T-helper 2 cell treated with Interferon-gamma antibody and Interleukin-4, amounts not matched to agents 100 ng/mL and 5 ng/mL, for 36 hours (primary cell): Measurements from ENCODE around the gene GRM5. TPM values are rescaled to one million over a fixed set of nuclear protein-coding genes. Genes with fewer than 3 reads are reported as not detected.
"Not testable (repeated sequence)": the region's sequence is repeated elsewhere in the genome, so short reads cannot be mapped to it uniquely, and the experiment has no call there.

Experiments
- intact Hi-C: fragments of 100-400 bp; cut with micrococcal nuclease; formaldehyde crosslinking; loops from one replicate; pipeline ENCODE4 v1.15.1; 2023
- total RNA-seq: library from RNA; stranded (reverse); gene quantifications from 2 replicates; pipeline ENCODE4 v1.2.3, GENCODE V29; 2022

GRM5 gene
- total RNA-seq: not detected in 2 replicates

- intact Hi-C loops: not testable (repeated sequence)
These were observed at the start of gene GRM5 for GRCh38 chr11:89065651-89066201. Gene GRM5, minus strand, starts transcription at chr11:89065982. Its CDS starts 18,110 bp downstream, at chr11:89047872.

- intact Hi-C loops: loop anchor here (5.0 to 10.0 kb wide), 2 partner anchors 519 to 1017 kb away; no protein-coding TSS in a partner anchor
These were observed 32.2 kb upstream of the GRM5 start for GRCh38 chr11:89097956-89098355.

GRCh38 chr11:89093806-89094205 lies 28.0 kb upstream of the GRM5 start:
- intact Hi-C loops: loop anchor here (10.0 kb wide), 1 partner anchor 1021 kb away; no protein-coding TSS in a partner anchor

GRCh38 chr11:89084951-89085350 lies 19.2 kb upstream of the GRM5 start:
- intact Hi-C loops: not testable (repeated sequence)

DNA sequence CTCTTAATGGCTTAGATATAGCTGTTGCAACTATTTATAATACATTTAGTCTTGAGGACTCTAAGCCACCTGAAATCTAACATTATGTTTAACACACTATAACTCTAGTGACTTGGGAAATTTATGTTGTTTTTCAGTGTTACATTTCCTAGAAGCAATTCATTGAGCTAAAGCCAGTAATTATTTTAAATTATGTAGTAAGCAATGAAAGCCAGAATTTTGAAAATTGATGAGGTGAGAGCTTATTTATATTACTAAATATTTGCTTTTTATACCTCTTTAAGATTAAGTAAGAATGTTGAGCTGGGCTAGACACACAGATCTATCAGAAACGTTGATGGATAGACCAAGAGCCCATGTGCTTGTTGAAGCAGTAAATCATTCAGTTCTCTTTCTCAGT lies 5.1 kb upstream of the GRM5 start:
- intact Hi-C loops: not testable (repeated sequence)

- intact Hi-C loops: no loop called here
These were observed 1.5 kb upstream of the GRM5 start for GRCh38 chr11:89067264-89067663.

DNA sequence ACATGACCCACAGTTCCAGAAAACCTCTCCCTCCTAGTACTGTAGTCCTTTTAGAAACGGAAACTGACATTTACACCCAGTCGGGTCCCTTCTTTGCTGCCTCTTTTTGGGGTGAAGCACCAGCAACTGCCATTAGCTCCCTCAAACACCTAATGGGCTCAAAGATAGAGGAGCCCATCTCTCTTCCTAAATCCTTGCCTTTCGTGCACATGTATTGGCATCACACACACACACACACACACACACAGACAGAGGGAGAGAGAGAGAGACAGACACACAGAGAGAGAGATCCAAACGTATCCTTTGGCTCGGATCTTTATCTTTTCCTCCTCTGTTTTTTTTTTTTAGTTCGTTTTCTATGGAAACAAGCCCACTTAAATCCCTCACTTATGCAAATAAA lies 716 bp downstream of the GRM5 start:
- intact Hi-C loops: no loop called here

DNA sequence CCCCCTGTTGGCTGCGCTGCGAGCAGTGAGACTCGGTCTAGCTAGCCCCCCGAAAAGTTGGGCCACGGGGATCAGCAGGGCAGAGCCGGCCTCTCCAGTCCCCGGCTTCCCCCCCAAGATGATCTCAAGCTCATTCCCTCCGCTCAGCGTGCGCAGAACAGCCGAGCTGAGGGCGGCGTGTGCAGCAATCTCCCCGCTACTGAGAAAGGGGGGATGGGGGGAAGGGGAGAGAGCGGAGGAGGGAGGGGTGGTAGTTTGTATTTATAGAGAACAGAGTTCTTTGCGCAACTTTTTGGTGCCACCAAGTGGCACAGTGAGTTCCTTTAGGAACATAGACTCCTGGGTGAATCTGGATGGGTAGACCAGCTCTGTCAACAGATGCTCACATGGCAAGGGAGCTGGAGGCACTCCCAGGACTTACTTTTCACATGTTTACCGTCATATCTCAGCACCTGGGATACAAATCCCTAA lies 2.3 kb downstream of the GRM5 start:
- intact Hi-C loops: not testable (repeated sequence)

- intact Hi-C loops: not testable (repeated sequence)
These were observed 2.9 kb downstream of the GRM5 start for GRCh38 chr11:89062771-89063298.

DNA sequence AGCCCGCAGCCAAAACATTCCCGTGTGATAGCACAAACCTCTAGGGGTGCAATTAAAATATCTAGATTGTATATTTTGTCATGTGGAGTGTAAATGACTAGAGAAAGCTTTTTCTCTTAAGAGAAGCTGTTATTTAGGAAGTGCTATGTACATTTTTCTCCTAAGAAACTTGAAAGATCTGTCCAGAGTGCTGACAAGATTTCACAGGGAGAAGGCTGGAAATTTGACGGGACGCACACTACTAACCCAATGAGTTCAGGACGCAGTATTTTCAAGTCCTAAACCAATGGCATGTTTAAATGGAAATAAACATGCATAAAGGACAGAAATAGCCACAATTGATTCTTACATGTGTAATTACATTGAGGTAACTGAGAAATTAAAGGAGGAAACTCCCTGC lies 3.9 kb downstream of the GRM5 start:
- intact Hi-C loops: not testable (repeated sequence)

DNA sequence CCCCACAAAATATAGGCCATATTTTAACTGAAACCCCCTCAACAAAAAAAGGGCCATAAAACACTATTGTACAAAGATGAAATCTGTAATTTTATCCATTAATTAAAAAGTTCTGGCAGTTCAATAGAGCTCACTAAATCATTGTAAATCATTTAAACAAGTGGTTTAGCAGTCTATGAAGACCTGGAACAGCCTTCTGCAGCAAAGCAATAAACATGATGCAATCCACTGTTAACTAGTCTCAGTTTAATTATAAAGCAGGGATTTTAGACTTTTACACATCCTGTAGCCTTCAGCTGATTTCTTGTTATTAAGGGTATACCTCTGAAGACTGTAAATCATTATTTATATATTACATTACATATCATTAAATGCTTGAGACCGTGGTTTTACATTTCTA lies 8.4 kb downstream of the GRM5 start:
- intact Hi-C loops: not testable (repeated sequence)

- intact Hi-C loops: no loop called here
These were observed 13.6 kb downstream of the GRM5 start for GRCh38 chr11:89052220-89052619.

DNA sequence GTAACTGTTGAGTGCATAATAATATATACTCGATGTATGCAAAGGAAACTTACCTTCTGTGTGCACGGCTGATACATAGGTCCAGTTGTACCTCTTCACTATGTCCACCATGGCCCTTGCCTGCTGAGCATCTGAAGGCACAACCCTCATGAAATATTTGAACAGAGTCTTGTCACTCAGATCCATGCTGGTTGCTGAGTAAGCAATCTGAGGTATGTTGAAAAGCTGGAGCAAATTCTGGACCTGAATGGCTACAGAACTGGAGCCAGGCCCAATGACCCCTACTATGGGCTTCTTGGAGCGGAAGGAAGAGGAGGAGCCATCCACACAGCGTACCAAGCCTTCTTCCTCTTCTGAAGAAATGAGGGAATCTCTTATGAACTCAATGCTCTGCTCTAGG lies 18.6 kb downstream of the GRM5 start:
- intact Hi-C loops: not testable (repeated sequence)

DNA sequence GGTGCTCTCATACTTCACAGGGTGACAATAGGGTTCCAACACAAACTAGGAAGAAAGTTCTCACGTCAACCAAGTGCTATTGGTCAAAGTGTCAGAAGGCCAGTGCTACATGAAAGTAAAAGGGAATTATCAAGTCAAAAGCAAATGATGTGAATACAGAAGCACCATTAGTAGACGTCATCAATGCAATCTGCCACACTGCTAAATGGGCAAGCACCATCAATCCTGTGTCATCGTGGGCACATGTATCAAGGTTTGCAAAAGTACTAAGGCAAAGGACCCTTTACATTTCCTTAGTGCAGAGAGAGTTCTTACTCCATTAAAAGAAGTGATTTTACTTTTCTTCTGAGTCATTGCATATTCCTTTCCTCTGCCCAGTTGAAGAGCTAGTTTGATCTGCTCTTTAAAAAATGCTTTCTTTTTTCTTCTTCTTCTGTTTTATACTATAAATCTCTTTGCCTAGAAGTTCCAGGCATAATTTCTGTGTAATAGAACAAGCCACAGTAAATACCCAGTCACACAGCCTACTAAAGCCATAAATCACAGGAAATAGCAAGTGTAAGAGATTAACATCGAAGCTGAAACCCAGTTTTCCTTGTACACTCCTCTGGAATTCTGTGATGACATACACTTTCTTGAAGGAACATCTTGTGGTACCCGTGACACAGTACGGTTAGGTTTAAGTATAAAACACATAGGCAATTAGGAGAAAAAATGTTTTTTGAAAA lies 21.8 kb downstream of the GRM5 start:
- intact Hi-C loops: not testable (repeated sequence)

DNA sequence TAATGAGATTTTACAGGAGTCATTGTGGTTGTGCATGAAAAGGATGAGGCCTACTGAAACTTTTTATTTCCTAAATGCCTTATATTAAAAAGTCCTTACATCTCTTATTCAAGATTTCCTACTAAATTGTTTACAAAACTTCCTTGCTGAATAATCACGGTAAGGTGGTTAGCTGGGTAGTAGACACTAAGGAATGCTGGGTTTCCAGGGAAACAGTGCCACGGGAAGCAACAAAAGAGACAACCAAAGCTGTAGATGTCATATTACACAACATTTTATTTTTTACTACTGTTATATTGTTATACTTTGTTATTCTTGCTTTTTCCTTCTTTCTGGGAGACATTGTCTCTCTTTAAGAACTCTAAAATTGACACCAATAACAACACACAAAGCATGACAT lies 36.1 kb downstream of the GRM5 start:
- intact Hi-C loops: not testable (repeated sequence)

DNA sequence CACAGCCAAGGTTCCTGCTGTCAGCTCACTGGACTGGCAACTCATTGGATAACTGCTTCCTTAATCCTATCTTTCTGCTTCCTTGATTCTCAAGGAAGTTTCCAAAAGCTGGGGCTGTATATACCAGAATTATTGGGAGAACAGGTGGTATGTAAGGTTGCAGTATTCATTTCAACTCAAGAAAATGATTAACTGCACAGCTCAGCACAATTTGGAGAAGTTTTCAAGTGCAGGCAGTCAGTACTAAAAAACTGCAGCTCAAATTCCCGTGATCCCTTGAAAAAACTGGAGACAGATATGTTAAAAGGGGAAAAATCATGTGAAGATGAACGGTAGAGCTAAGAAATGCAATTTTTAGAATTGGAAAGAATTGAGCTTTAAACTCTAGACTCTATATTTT lies 44.4 kb downstream of the GRM5 start:
- intact Hi-C loops: no loop called here

DNA sequence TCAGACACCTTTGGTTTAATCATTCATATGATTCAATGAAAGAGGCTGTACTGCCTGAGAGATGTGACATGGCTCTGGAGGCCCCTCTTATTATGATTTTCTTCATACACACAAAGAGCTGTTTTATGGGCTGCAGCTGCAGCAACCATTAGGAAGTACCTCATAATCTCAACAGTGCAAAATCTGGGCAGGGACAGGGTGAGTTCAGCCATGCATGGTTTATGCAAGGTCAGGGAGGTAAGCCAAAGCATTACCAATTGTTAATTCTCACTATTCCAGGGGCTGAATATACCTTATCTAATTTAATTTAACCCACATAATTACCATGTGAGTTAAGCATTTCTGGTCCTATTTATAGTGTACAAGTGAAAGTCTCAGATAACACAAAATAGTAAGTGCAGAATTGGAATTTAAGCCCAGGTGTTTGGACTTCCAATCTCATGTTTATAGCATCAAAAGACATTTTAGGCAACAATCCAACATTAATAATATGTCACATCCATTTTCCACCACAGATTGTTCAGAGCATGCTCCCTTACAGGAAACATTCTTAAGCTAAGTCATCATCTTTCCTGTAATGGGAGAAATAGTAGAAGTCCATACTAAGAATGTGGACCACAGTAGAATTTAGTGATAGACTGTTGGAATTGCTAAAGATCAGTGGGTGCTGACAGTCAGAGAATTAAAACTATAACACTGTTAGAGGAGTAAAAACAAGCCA lies 45.8 kb downstream of the GRM5 start:
- intact Hi-C loops: not testable (repeated sequence)

DNA sequence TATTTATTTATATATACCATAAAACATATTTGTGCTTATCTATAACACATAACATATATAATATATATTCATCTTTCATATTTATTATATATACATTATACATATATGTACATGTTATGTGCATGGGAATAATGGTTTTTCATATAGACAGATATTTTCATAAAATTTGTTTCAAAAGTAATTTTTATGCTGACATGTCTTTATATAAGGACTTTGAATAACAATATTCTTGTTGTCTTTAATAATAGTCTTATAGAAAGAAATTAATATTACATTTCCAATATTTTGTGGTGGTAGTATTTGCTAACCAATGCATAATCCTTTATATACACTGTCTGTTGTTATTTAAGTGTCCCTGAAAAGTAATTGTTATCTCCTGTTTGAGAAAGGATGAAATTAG lies 49.6 kb downstream of the GRM5 start:
- intact Hi-C loops: no loop called here

DNA sequence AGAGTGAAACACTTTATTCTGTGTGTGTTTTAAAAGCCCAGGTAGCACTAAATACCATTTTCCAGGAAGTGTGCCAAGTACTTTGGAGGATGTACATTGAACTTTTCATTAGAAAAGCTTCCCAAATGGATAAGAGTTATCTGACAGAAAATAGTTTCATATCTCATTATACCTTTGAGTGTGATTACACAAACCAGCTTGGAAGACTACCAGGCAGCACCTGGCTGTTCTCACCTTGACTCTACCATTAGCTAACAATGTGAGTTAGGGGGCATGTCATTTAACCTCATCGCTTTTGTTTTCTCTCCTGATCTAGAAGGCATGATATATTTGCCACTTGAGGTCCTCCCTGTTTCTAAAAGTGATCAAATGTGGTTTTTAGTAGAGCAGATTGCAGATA lies 50.2 kb downstream of the GRM5 start:
- intact Hi-C loops: no loop called here

- intact Hi-C loops: not testable (repeated sequence)
These were observed 64.9 kb downstream of the GRM5 start for GRCh38 chr11:89000852-89001251.

- intact Hi-C loops: no loop called here
These were observed 86.1 kb downstream of the GRM5 start for GRCh38 chr11:88979641-88980040.

- intact Hi-C loops: not testable (repeated sequence)
These were observed 86.8 kb downstream of the GRM5 start for GRCh38 chr11:88978992-88979391.
